AG09309 (cell line): ENCODE results near the gene NDUFS3.
"Not testable (repeated sequence)": the region's sequence is repeated elsewhere in the genome, so short reads cannot be mapped to it uniquely, and the experiment has no call there.

Source experiments
- DNase-seq: peaks from one replicate; pipeline ENCODE4 v3.0.0-alpha.2; 2010; ENCODE audit warnings: low read depth
- H3K4me3 ChIP-seq: 2 replicates; pipeline ENCODE4 v1.5.1; 2011; ENCODE audit warnings: mild to moderate bottlenecking, low read depth, low read length, moderate library complexity; ENCODE audit not compliant: control insufficient read depth
- TF ChIP-seq, protein P1 (sequence below): IDR thresholded peaks from 2 replicates; pipeline ENCODE4 v1.5.1; 2011; ENCODE audit warnings: mild to moderate bottlenecking, low read depth, low read length, inconsistent platforms; ENCODE audit not compliant: insufficient read depth, control insufficient read depth; ENCODE audit errors: missing control alignments

NDUFS3 gene

DNA sequence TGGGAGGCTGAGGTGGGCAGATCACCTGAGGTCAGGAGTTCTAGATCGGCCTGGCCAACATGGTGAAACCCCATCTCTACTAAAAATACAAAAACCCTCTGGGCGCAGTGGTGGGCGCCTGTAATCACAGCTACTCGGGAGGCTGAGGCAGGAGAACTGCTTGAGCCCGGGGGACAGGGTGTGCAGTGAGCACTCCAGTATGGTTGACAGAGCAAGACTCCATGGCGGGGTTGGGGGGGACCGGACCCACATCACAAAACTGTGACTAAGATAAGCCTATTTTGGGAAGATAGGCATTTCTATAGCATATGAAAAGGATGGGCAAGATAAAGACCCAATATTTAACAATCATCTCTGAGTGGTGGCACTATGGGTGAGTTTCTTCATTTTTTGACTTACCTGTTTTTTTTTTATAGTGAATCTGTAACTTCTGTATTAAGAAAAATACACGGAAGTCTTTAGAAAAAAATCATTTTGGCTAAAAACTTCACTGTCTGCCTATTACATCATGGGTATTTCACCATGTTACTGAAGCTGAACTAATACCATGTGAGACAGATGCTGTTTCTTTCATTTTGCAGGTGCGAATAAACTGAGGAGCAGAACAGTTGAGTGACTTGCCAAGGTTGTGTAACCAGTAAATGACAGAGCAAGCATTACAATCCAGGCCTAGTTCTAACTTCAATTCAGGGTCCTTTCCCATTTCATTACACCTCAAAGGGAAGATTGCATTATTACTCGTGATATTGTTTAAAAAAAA lies 28.4 kb upstream of the NDUFS3 start:
- no peak overlapping the region for H3K4me3 ChIP-seq
- TF ChIP-seq, protein P1, sequence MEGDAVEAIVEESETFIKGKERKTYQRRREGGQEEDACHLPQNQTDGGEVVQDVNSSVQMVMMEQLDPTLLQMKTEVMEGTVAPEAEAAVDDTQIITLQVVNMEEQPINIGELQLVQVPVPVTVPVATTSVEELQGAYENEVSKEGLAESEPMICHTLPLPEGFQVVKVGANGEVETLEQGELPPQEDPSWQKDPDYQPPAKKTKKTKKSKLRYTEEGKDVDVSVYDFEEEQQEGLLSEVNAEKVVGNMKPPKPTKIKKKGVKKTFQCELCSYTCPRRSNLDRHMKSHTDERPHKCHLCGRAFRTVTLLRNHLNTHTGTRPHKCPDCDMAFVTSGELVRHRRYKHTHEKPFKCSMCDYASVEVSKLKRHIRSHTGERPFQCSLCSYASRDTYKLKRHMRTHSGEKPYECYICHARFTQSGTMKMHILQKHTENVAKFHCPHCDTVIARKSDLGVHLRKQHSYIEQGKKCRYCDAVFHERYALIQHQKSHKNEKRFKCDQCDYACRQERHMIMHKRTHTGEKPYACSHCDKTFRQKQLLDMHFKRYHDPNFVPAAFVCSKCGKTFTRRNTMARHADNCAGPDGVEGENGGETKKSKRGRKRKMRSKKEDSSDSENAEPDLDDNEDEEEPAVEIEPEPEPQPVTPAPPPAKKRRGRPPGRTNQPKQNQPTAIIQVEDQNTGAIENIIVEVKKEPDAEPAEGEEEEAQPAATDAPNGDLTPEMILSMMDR = no peak

DNA sequence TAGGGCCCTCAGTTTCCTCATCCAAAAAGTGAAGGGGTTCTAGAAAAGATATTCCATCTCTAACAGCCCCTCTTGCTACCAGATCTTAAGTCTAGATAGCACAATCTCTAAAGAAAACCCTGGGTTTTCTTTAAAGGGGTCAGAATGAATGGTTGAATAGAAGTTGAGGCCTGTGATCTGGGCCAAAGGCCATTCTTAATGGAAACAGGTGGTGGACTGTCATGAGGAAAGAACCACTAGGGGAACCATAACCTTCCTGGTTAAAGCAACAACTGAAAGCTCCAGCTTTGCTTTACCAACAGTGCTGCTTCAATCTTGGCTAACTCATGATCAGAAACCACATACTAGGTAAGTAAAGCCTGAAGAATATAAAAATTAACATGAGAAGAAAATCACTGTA lies 27.8 kb upstream of the NDUFS3 start:
- TF ChIP-seq, protein P1 = peak; percentile 40
- H3K4me3 ChIP-seq = no peak overlapping the region
- DNase-seq = no peak

More for the DNA sequence above, 28.4 kb upstream of the NDUFS3 start:
- DNase-seq = no peak

- no peak for DNase-seq
- TF ChIP-seq, protein P1 = no peak
These were observed 26.8 kb upstream of the NDUFS3 start for GRCh38 chr11:47552056-47552565.

DNA sequence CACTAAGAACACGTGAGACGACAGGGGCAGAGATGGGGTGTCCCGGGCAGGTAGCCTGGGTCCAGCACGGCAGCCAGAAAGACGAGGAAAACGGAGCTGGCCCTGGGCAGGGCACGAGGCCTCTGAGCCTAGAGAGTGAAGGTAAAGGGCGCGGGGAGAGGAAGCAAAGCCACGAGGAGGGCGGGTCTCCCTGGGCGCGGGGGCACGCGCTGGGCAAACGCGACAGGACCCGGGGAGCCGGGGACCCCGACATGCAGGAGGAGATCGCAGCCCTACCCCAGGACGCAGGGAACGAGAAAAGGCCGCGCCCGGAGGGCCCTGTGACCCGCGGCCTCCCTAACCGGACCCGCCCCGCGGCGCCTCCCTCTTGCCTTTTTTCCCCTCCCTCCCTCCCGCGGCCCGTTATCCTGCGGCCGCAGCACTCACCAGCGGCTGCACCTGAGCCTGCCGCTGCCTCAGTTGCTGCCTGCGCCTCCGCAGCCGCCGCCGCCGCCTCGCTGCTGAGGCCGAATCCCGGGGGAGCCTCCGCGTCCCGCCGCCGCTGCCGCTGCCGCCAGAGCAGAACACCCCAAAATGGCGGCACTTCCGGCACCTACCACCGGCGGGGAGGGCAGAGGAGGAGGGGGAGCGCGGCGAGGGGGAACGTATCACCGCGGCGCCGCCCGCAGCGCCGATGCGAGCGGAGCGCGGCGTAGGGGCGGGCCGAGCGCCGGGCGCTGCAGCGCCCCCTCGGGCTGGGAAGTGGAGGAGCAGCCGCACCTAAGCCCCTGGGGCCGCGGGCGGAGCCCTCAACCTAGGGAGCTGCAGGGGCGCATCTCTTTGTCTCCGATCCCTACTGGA lies 26.1 kb upstream of the NDUFS3 start, which contains the start of gene CELF1:
Gene CELF1, minus strand, starts transcription at position 567 of the 840 bp plus-strand sequence. CDS start 53,609 bp downstream, outside the sequence.
- DNase-seq = no peak
- peak within 1 kb of the TSS; percentile 90 for H3K4me3 ChIP-seq
- TF ChIP-seq, protein P1 = peak; percentile 64

More at GRCh38 chr11:47552056-47552565, 26.8 kb upstream of the NDUFS3 start:
- H3K4me3 ChIP-seq = peak overlapping the region; percentile 90

- no peak for DNase-seq
- peak overlapping the region; percentile 54 for H3K4me3 ChIP-seq
- TF ChIP-seq, protein P1 = no peak
These were observed 25.5 kb upstream of the NDUFS3 start for GRCh38 chr11:47553406-47553743.

GRCh38 chr11:47557004-47557403 lies 21.9 kb upstream of the NDUFS3 start:
- DNase-seq, H3K4me3 ChIP-seq: not testable (repeated sequence)

DNA sequence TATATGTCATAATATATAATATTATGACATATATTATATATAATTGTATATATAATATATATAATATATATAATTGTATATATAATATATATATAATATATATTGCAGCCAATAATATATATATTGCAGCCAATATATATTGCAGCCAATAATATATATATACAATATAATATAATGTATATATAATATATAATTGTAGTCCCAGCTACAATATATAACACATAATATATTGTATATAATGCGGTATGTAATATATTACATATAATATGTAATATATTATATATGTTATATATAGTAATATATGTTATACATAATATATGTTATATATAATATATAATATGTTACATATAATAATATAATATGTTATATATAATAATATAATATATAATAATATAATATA lies 20.2 kb upstream of the NDUFS3 start:
- DNase-seq = no peak
- TF ChIP-seq, protein P1 = no peak

More for the DNA sequence above, 20.2 kb upstream of the NDUFS3 start:
- no peak overlapping the region for H3K4me3 ChIP-seq
